Measurements from ENCODE around the gene GALNS. TPM values are rescaled to one million over a fixed set of nuclear protein-coding genes. Genes with fewer than 3 reads are reported as not detected.
A peak's percentile ranks its signal among the peaks of the same experiment; 100 is the strongest.

The GALNS gene
- total RNA-seq, 1 experiment from 2014 or later, result 81.6 TPM

DNA sequence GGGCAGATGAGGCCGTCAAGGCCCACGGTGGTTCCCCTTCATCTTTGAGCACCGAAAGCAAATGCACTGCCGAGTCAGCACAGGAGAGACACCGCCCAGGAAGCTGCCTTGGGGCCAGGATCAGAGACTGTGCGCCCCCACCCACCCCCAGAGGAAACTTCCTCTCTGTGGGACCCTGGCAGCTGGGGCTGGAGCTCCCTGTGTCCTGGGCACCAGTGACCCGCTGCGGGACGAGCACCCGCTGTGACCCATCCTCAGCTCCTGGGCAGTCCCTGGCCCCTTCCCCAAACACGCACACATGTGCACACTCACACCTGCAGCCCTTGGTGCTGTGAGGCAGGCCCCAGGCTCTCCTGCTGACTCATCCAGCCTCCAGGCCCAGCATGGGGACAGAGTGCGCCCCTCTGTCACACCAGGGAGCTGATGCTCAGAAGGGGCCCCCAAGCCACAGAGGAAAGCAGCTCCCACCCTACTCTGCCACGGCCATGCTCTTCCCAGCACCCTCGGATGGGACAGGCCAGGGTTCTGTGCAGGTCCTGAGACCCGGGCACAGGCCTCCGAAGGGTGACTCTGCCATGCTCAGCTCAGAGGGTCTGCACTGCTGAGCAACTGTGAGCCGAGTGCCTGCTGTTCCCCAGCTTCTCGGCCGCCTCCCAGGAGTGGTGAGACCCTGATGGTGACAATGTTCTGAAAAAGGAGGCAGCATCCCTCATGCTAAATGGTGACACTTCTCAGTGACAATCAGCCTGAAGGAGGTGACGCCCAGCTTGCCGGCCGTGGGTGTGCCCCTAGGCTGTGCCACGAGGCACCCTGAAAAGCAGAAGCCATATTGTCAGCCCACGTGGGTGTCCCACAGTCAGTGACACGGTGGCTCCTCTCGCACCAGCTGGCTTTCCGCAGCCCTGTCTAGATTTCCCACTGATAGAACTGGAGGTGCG is 75.3 kb downstream of the GALNS start:
- Histone ChIP-seq H3K9me3 (ENCODE audit: control insufficient read depth, insufficient read depth, low read depth, low read length) (no peaks in the 10 kb centered on the region), H3K27me3 (ENCODE audit: control insufficient read depth, insufficient read depth, low read length) (no peaks in the 10 kb centered on the region), H3K4me1 (ENCODE audit: control insufficient read depth, insufficient read depth, low read length) (peaks cover 45% of the 10 kb centered on the region), H3K36me3 (ENCODE audit: control insufficient read depth, insufficient read depth, low read length) (no peaks in the 10 kb centered on the region; the same call in 1 of the 2 replicates), H3K4me3 (ENCODE audit: low read depth in 2 of 2, low read length in 2 of 2) (0 out of 4 replicates have a peak overlapping the region, but pooled peaks of 1 of the 2 experiments have one; percentile 61), H3K27ac (ENCODE audit: low read length) (peak overlapping the region; percentile 72)
- no peak for DNase-seq (ENCODE audit: low read depth, low spot score)
- POLR2A ChIA-PET, result interaction anchor here (0.5 kb wide), 1 partner anchor 12 kb away, joined by 3 read pairs; no protein-coding TSS in a partner anchor
- TF ChIP-seq, protein P1, sequence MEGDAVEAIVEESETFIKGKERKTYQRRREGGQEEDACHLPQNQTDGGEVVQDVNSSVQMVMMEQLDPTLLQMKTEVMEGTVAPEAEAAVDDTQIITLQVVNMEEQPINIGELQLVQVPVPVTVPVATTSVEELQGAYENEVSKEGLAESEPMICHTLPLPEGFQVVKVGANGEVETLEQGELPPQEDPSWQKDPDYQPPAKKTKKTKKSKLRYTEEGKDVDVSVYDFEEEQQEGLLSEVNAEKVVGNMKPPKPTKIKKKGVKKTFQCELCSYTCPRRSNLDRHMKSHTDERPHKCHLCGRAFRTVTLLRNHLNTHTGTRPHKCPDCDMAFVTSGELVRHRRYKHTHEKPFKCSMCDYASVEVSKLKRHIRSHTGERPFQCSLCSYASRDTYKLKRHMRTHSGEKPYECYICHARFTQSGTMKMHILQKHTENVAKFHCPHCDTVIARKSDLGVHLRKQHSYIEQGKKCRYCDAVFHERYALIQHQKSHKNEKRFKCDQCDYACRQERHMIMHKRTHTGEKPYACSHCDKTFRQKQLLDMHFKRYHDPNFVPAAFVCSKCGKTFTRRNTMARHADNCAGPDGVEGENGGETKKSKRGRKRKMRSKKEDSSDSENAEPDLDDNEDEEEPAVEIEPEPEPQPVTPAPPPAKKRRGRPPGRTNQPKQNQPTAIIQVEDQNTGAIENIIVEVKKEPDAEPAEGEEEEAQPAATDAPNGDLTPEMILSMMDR (IDR thresholded peaks at IDR 0.05), result no peak
- TF ChIP-seq POLR2AphosphoS5 (IDR thresholded peaks at IDR 0.05; ENCODE audit: low read depth, low read length) (no peak), TCF7L2 (IDR thresholded peaks at IDR 0.05; ENCODE audit: low read depth, low read length) (no peak), SIN3A (IDR thresholded peaks at IDR 0.05; ENCODE audit: borderline replicate concordance, insufficient read depth, low read depth, low read length) (no peak)
- TF ChIP-seq, protein P2, sequence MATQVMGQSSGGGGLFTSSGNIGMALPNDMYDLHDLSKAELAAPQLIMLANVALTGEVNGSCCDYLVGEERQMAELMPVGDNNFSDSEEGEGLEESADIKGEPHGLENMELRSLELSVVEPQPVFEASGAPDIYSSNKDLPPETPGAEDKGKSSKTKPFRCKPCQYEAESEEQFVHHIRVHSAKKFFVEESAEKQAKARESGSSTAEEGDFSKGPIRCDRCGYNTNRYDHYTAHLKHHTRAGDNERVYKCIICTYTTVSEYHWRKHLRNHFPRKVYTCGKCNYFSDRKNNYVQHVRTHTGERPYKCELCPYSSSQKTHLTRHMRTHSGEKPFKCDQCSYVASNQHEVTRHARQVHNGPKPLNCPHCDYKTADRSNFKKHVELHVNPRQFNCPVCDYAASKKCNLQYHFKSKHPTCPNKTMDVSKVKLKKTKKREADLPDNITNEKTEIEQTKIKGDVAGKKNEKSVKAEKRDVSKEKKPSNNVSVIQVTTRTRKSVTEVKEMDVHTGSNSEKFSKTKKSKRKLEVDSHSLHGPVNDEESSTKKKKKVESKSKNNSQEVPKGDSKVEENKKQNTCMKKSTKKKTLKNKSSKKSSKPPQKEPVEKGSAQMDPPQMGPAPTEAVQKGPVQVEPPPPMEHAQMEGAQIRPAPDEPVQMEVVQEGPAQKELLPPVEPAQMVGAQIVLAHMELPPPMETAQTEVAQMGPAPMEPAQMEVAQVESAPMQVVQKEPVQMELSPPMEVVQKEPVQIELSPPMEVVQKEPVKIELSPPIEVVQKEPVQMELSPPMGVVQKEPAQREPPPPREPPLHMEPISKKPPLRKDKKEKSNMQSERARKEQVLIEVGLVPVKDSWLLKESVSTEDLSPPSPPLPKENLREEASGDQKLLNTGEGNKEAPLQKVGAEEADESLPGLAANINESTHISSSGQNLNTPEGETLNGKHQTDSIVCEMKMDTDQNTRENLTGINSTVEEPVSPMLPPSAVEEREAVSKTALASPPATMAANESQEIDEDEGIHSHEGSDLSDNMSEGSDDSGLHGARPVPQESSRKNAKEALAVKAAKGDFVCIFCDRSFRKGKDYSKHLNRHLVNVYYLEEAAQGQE (IDR thresholded peaks at IDR 0.05; ENCODE audit: insufficient read depth in 1 of 2, low read depth in 2 of 2, low read length in 1 of 2), result no peak
- in situ Hi-C loops (cut with HindIII; ENCODE audit: low pct_unique_long_range_greater_than_20kb, low sequenced_read_pairs) (no loop called here), intact Hi-C loops (cut with micrococcal nuclease; ENCODE audit: unreplicated experiment) (loop anchor here (10.0 kb wide), 1 partner anchor 47 kb away; no protein-coding TSS in a partner anchor)
- ATAC-seq, result no peak
- CTCF ChIA-PET, result interaction anchor here (0.6 to 1.3 kb wide), 5 partner anchors 12 to 1005 kb away, joined by 3 to 8 read pairs (median 3); no protein-coding TSS in a partner anchor
- BruUV-seq (replicated peaks), result no TSS peak

DNA sequence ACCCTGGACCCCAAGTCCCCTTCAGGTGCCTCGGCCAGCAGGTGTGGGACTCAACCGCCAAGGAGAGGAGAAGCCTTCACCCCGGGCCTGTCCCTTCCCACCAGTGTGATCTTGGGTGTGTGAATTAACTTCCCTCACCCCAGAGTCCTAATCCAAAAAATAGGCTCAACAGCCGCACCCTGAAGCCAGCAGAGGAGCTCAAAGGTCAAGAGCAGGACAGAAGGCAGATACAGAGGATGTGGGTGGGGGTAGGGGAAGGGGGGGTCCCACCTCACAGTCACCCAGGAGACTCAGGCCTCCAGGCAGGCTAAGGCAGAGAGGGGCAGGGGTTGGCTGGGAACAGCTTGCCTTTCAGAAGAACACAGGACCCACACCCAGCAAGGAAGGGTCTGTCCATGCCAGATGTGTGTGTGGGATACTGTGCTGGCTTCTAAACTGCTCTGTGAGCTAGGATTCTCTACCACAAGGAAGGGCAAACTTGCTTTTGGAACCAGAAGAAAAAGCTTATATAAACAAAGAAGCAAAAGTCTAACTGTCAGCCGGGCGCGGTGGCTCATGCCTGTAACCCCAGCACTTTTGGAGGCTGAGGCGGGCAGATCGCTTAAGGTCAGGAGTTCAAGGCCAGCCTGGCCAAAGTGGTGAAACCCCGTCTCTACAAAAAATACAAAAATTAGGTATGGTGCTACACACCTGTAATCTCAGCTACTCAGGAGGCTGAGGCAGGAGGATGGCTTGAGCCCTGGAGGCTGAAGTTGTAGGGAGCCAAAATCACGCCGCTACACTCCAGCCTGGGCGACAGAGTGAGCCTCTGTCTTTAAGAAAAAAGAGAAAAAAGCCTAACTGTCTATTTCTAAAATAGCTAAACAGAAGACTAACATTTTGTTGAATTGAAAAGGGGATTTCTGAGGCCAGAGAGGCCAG is 76.3 kb downstream of the GALNS start:
- Histone ChIP-seq H3K27ac (ENCODE audit: low read length) (peak overlapping the region; percentile 72), H3K4me1 (ENCODE audit: control insufficient read depth, insufficient read depth, low read length) (peaks cover 50% of the 10 kb centered on the region), H3K4me3 (ENCODE audit: low read depth in 2 of 2, low read length in 2 of 2) (no peak overlapping the region), H3K36me3 (ENCODE audit: control insufficient read depth, insufficient read depth, low read length) (no peaks in the 10 kb centered on the region; the same call in 1 of the 2 replicates), H3K27me3 (ENCODE audit: control insufficient read depth, insufficient read depth, low read length) (no peaks in the 10 kb centered on the region), H3K9me3 (ENCODE audit: control insufficient read depth, insufficient read depth, low read depth, low read length) (no peaks in the 10 kb centered on the region)
- ATAC-seq (no peak), DNase-seq (ENCODE audit: low read depth, low spot score) (no peak)
- TF ChIP-seq, protein P2 (IDR thresholded peaks at IDR 0.05; ENCODE audit: insufficient read depth in 1 of 2, low read depth in 2 of 2, low read length in 1 of 2), result no peak
- TF ChIP-seq TCF7L2 (IDR thresholded peaks at IDR 0.05; ENCODE audit: low read depth, low read length), result no peak
- TF ChIP-seq, protein P1 (IDR thresholded peaks at IDR 0.05), result no peak
- ChIA-PET CTCF (interaction anchor here (0.6 to 1.3 kb wide), 3 partner anchors 11 to 1004 kb away, joined by 3 to 8 read pairs (median 6); no protein-coding TSS in a partner anchor), POLR2A (interaction anchor here (0.5 kb wide), 1 partner anchor 11 kb away, joined by 3 read pairs; no protein-coding TSS in a partner anchor)
- in situ Hi-C loops (cut with HindIII; ENCODE audit: low pct_unique_long_range_greater_than_20kb, low sequenced_read_pairs) (no loop called here), intact Hi-C loops (cut with micrococcal nuclease; ENCODE audit: unreplicated experiment) (loop anchor here (10.0 kb wide), 1 partner anchor 46 kb away; no protein-coding TSS in a partner anchor)
- BruUV-seq (replicated peaks), result no TSS peak

Data from Panc1 (cell line).